GM18951 (cell line): ENCODE data around the gene TNS4.

Experiments used
- POLR2A ChIP-seq: IDR thresholded peaks from 4 replicates; pipeline ENCODE4 v1.6.1; 2011; ENCODE audit warnings: mild to moderate bottlenecking; ENCODE audit not compliant: insufficient read length, insufficient read depth; ENCODE audit errors: extremely low read depth
- in situ Hi-C: fragments of 300-500 bp; cut with MboI; formaldehyde crosslinking; loops from one replicate; pipeline ENCODE4 v1.12.0; 2022; ENCODE audit warnings: low sequenced_read_pairs, mixed read lengths, inconsistent platforms; ENCODE audit not compliant: unreplicated experiment

Gene TNS4

DNA sequence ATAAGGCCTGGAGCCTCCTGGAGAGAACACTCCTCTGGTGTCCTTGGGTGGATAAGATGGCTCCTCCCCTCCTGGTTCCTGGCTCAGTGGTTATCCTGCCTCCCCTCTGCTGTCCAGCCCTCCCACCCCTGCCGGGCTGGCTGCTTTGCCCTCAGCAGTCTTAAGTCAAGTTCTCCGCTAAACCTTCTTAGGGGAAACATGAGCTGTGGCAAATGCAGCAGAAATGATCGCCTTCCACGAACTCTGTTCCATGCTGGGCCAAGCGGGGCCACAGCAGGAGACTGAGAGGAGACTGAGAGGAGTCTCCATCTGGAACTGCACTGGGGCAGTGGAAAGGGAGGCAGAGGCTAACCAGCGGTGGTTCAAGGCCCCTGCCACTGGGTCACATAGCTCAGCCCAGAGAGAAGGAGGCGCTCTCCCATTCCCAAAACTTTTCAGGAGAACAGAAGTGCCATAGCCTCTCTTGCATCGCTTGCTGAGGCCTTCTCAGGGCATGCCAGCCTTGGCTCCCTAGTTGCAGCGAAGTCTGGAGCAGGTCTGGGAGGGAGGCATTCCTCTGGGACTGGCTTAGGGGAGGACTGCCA, 26.9 kb downstream of the TNS4 start:
- in situ Hi-C loops, result no loop called here
- TF ChIP-seq POLR2A, result no peak

DNA sequence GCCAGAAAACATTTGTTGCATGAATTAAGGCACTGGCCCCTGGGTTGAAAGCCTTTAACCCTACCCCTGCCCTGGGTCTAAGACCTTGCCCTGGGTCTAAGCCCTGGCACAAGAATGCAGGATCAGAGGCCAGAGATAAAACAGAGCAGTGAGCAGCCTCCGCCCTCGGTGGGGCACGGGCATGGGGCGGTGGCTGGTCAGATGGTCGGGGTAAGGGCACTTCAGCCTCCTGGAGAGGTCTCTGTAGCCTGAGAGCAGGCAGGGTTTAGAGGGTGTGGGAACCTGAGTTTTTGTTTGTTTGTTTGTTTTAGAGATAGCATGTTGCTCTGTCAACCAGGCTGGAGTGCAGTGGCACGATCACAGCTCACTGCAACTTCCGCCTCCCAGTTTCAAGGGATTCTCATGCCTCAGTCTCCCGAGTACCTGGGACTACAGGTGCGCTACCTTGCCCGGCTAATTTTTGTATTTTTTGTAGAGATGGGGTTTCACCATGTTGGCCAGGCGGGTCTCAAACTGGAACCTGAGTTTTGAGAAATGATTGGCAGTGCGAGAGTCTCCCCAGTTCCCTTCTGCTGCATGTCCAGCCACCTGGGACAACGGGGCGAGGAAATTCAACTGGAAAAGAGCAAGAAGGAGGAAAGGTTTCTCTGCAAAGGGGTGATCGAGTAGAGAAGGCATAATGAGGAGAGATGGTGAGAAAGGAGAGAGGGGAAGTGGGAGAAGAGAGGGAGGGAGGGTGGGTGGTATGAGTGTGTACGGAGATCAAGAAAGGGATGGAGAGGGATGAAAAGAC, 27.7 kb downstream of the TNS4 start:
- in situ Hi-C loops, result no loop called here
- TF ChIP-seq POLR2A, result no peak

DNA sequence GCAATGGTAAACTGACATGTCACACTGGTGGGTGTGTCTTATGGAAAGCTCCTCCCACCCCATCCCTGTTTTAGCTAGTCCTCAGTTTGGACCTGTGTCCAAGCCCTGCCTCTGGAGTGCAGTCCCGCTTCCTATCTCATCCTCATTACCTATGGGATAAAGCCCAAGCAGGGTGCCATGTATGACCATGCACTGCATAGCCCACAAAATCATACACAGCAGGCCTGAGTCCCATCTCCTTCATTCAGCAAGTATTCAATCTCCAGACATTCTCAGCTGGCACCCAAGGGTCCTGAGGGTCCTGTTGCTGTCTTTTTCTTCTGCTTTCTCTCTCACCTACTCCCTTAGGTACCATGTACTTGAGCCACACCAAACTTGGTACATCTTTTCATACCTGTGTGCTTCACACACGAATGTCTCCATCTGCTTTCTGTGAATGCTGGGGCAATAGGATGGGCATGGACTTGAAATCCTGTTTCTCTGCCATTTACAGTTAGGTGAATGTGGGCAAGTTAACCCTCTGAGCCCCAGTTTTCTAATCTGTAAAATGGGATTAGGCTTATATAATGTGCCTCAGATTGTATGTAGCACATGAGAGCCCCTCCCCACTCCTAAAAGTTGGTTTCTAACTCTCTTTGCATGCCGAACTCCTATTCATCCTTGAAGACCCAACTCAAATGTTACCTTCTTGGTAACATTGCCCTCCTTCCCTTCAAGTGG, 28.5 kb downstream of the TNS4 start:
- no peak for TF ChIP-seq POLR2A
- in situ Hi-C loops, result no loop called here

DNA sequence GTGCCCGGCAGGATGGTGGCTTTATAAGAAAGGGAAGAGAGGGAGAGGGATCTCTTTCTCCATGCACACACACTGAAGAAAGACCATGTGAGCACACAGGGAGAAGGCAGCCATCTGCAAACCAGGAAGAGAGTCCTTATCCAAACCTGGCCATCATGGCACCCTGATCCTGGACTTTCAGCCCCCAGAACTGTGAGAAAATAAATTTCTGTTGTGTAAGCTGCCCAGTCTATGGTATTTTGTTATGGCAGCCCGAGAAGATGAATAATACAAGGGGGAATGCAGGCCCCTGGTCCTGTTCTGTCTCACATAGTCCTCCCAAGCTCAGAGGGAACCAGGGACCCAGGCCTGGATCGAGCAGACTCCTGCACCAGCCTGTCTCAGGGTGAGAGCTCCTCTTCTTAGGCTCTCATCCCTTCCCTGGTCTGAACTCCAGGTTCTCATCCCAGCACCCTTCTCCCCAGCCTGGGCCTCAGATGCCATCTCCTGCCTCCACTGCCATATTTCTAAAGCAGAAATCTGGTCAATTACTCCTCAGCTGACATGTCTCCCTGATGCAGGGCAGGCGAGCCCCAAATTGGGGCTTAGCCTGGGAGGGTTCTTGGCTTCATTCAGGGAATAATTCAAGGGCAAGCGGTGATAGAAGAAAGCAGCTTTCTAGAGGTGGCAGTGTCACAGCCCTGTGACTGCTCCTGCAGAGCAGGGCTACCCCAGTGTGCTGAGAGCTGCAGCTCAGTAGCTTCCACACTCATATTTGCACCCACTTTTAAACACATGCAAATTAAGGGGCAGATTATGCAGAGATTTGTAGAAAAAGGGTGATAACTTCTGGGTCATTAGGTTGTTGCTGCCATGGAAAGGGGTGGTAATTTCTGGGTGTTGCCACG, 29.3 kb downstream of the TNS4 start:
- in situ Hi-C loops, result no loop called here
- no peak for TF ChIP-seq POLR2A

DNA sequence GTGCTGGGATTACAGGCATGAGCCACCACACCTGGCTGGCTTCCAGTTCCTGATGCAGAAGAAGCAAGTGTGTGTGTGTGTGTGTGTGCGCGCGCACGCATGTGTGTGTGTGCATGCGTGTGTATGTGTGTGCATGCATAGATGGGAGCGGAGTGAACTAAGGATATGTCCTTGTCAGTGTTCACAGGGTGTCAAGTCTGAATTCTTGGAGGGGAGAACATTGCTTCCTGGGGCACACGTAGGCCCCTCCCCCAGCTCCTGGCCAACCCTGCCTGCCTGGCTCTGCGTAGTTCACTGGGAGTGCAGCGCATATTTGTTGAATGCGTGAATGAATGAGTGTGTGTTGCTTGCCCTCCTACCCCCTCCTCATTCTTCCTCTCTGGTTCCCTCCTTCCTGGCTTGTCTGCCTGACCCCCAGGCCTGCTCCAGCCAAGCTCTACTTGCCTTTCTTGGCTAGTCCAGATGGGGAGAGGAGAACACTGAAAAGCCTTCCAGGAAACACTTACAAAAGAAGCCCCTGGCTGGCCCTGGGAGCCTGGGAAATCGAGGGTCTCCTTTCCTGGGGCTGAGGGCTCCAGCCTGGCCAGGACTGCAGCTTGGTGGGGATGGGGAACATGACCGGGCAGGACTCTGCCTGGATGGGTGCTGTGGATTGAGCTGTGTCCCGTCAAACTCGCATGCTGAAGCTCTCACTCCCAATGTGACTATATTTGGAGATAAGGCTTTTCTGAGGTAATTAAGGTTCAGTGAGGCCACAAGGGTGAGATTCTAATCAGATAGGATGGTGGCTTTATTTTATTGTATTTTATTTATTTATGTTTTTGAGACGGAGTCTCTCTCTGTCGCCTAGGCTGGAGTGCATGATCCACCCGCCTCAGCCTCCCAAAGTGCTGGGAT, 30.2 kb downstream of the TNS4 start:
- no peak for TF ChIP-seq POLR2A
- in situ Hi-C loops, result no loop called here

DNA sequence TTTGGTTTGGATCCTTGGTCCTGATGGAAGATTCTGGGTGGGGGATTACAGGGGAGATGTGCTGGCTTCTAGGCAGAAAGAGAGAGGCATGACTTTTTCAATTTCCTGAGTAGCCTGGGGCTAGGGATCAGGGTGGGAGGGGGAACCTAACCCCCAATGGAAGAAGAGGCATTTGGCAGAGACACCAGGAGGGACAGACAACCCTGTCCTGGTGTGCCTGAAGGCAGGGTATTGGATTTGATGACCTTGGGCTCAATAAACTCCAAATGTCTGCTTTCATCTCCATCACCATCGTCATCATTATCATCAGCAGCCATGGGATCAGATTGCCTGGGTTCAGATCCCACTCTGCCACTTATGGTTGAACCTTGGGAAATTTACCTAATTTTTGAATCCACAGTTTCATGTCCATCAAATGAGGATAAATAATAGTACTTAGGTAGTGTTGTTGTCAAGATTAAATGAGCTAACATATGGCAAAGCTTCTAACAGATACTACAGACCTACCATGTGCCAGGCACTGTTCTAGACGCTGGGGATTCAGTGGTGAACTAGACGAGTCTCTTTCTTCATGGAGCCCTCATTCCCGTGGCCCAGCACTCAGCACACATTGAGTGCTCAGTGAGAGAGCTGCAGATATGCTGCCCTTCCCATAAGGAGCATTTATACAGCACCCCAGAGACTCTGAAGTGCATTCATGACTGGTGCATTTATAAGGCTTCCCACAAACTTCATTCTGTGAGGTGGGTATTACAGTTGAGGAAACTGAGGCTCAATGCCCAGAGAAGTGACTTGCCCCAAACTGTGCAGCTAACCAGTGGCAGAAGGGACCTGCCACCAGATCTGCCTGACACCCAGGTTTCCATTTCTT, 31.4 kb downstream of the TNS4 start:
- in situ Hi-C loops, result no loop called here
- TF ChIP-seq POLR2A, result no peak

DNA sequence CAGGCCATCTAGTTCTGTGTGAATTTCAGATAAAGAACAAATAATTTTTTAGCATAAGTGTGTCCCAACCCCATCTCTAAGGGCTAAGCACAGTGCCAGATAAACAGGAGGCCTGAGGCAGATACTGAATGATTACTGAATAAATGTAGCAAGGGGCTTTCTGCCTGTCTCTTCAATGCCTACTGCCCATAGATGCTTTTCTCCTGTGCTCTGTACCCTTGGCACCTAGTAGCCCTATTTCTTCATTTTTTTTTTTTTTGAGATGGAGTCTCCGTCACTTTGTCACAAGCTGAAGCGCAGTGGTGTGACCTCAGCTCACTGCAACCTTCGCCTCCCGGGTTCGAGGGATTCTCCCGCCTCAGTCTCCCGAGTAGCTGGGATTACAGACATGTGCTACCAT, 32.9 kb downstream of the TNS4 start:
- in situ Hi-C loops, result no loop called here
- no peak for TF ChIP-seq POLR2A

DNA sequence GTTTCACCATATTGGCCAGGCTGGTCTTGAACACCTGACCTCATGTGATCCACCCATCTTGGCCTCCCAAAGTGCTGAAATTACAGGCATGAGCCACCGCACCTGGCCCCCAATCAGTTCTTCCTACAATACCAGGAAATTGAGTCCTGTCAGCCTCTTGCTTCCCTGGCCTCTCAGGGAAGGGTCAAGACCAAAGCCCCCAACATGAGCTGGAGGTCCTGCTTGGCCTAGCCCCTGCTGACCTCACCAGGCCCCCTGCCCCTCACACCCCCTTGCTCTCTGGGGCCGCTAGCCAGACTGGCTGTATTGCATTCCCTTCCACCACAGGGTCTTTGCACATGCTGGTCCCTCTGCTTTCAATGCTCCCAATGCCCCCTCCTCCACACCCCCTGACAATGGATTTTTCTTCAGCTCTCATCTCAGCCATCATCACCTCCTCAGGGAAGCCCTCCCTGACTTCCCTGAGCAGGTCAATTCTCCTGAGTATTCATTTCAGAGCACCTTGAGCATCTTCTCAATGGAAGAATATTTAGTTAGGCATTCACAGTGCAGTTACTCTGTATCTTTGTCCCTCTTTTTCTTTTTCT, 34.0 kb downstream of the TNS4 start:
- in situ Hi-C loops, result no loop called here
- no peak for TF ChIP-seq POLR2A

DNA sequence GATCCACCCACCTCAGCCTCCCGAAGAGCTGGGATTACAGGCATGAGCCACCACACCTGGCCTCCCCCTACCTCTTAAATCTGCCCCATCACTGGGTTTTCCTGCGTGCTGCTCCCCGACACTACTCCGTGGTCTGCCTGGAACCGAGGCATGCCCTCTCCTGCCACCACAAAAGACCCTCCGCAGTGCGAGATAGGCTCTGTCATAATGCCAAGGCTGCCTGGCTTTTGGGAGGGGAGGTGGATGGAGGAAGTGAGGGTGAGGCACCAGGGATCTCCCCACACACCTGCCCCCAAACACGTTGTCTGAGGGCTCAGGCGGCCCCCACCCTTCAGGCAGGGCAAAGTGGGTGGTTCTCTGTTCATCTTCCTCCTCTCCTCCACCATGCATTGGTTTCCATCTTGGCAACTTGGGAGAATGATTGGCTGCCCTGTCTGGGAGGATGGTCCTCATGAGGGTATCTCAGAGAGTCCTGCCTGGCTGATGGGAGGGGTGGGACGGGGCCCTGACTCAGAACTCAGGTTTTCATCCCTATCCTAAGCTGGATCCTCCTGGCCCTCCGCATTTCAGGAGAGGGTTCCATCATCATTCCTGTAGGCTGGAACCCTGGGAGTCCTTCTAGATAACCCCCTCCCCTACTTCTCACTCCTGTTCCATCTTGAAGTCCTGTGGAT, 35.0 kb downstream of the TNS4 start:
- TF ChIP-seq POLR2A, result no peak
- in situ Hi-C loops, result no loop called here

DNA sequence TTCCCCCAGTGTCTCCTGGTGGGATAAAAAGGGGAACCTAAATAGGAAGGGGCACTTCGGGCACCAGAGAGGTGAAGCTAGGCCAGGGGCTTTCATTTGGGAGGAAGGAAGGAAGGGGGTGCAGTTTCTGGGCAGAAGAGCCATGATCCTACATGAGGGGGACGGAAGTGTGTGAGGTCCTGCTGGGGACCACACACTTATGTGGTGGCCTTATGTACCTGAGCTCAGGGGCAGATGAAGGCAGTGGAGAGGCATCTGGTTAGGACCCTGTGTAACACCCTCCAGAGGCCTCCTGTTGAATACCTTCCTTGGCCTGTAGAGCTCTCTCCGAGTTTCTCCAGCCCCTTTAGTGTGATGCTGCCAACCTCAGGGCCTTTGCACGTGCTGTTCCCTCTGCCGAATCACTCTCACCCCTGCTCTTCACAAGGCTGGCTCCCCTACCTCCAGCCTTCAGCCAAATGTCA, 37.0 kb downstream of the TNS4 start:
- TF ChIP-seq POLR2A, result no peak
- in situ Hi-C loops, result no loop called here
